Embryonic facial prominence (tissue), 1 donor: ENCODE measurements around the gene GNB1L.

ENCODE experiments used
- DNase-seq: peaks from one replicate; pipeline ENCODE4 v3.0.0-alpha.2; 2016; ENCODE audit errors: extremely low spot score

The GNB1L gene

GRCh38 chr22:19761725-19762567 lies 92.7 kb downstream of the GNB1L start:
- no peak for DNase-seq

- no peak for DNase-seq
Observed at GRCh38 chr22:19760951-19761724, 93.5 kb downstream of the GNB1L start.

- no peak for DNase-seq
Observed at GRCh38 chr22:19760058-19760950, 94.4 kb downstream of the GNB1L start, which contains the start of gene TBX1. TSS of gene TBX1 (plus strand) at chr22:19760778. CDS start at chr22:19760844, 66 bp downstream.

GRCh38 chr22:19759427-19760057 lies 95.1 kb downstream of the GNB1L start:
- DNase-seq: no peak

GRCh38 chr22:19758896-19759426 lies 95.7 kb downstream of the GNB1L start:
- DNase-seq: no peak

- no peak for DNase-seq
Observed at GRCh38 chr22:19757985-19758895, 96.4 kb downstream of the GNB1L start.

GRCh38 chr22:19757140-19757984 lies 97.3 kb downstream of the GNB1L start:
- no peak for DNase-seq

- no peak for DNase-seq
Observed at GRCh38 chr22:19756288-19757128, 98.2 kb downstream of the GNB1L start.

GRCh38 chr22:19755722-19756287 lies 98.9 kb downstream of the GNB1L start:
- DNase-seq: no peak

- DNase-seq: no peak
Observed at GRCh38 chr22:19755145-19755710, 99.4 kb downstream of the GNB1L start.

GRCh38 chr22:19754701-19755144 lies 100.0 kb downstream of the GNB1L start:
- no peak for DNase-seq

- no peak for DNase-seq
Observed at GRCh38 chr22:19753996-19754700, 100.5 kb downstream of the GNB1L start.

GRCh38 chr22:19753090-19753842 lies 101.4 kb downstream of the GNB1L start:
- no peak for DNase-seq

GRCh38 chr22:19751497-19752245 lies 103.0 kb downstream of the GNB1L start:
- DNase-seq: no peak
